GM19025 (cell line): ENCODE results near the gene C10orf71.

Source experiments
- ATAC-seq: cut with Tn5 transposase; IDR thresholded peaks from one replicate; pipeline ENCODE4 v1.9.1; 2021; ENCODE audit warnings: mild to moderate bottlenecking, low read depth, moderate library complexity; ENCODE audit not compliant: unreplicated experiment

C10orf71 gene

GRCh38 chr10:49353895-49354566 is 55.1 kb downstream of the C10orf71 start:
- ATAC-seq: no peak

GRCh38 chr10:49354593-49354992 is 55.6 kb downstream of the C10orf71 start:
- no peak for ATAC-seq

- ATAC-seq: no peak
Measured at GRCh38 chr10:49355221-49355620, 56.3 kb downstream of the C10orf71 start.

GRCh38 chr10:49356181-49356580 is 57.2 kb downstream of the C10orf71 start:
- ATAC-seq: no peak

GRCh38 chr10:49356944-49357343 is 58.0 kb downstream of the C10orf71 start:
- ATAC-seq: peak; percentile 61

GRCh38 chr10:49357910-49358309 is 58.9 kb downstream of the C10orf71 start:
- ATAC-seq: no peak

GRCh38 chr10:49359349-49360270 is 60.6 kb downstream of the C10orf71 start:
- ATAC-seq: no peak

GRCh38 chr10:49360271-49361177 is 61.6 kb downstream of the C10orf71 start:
- no peak for ATAC-seq

GRCh38 chr10:49361178-49361554 is 62.2 kb downstream of the C10orf71 start:
- no peak for ATAC-seq

GRCh38 chr10:49361735-49362568 is 63.0 kb downstream of the C10orf71 start:
- no peak for ATAC-seq

- peak; percentile 78 for ATAC-seq
Measured at GRCh38 chr10:49362596-49363260, 63.8 kb downstream of the C10orf71 start.

GRCh38 chr10:49363309-49364031 is 64.5 kb downstream of the C10orf71 start:
- ATAC-seq: no peak

- no peak for ATAC-seq
Measured at GRCh38 chr10:49364051-49364450, 65.1 kb downstream of the C10orf71 start.

GRCh38 chr10:49364747-49365146 is 65.8 kb downstream of the C10orf71 start:
- no peak for ATAC-seq

GRCh38 chr10:49365275-49365674 is 66.3 kb downstream of the C10orf71 start:
- no peak for ATAC-seq

- ATAC-seq: no peak
Measured at GRCh38 chr10:49365675-49366415, 66.9 kb downstream of the C10orf71 start.

GRCh38 chr10:49366460-49366859 is 67.5 kb downstream of the C10orf71 start:
- ATAC-seq: no peak

GRCh38 chr10:49367600-49367999 is 68.6 kb downstream of the C10orf71 start:
- no peak for ATAC-seq
